Neutrophil (primary cell): ENCODE data around the gene XRCC4.

Experiments used
- H3K27ac ChIP-seq: fragments of 200-600 bp; sonication (generic); 2 replicates; pipeline ENCODE4 v1.5.1; 2016; ENCODE audit warnings: mild to moderate bottlenecking, moderate library complexity
- H3K27me3 ChIP-seq: fragments of 200-600 bp; sonication (generic); 2 replicates; pipeline ENCODE4 v1.6.0; 2016; ENCODE audit warnings: mild to moderate bottlenecking
- H3K36me3 ChIP-seq: fragments of 200-600 bp; sonication (generic); 2 replicates; pipeline ENCODE4 v1.5.1; 2017
- H3K4me1 ChIP-seq, 2 experiments: fragments of 200-600 bp in 1 of 2; sonication (generic) in 1 of 2; 1 replicate in 1 of 2; 2 replicates in 1 of 2; pipeline versions ENCODE4 v1.5.1 to v1.6.1; 2013 to 2016; ENCODE audit warnings: low read depth in 1 of 2, low read length in 1 of 2, mild to moderate bottlenecking in 1 of 2, moderate library complexity in 1 of 2; ENCODE audit not compliant: control insufficient read depth in 1 of 2, insufficient read depth in 1 of 2
- H3K4me3 ChIP-seq, 2 experiments: fragments of 200-600 bp in 1 of 2; sonication (generic) in 1 of 2; 1 replicate in 1 of 2; 2 replicates in 1 of 2; pipeline ENCODE4 v1.5.1; 2013 to 2016; ENCODE audit warnings: low read depth in 1 of 2, low read length in 1 of 2, mild to moderate bottlenecking in 1 of 2, moderate library complexity in 1 of 2
- H3K9me3 ChIP-seq: fragments of 200-600 bp; sonication (generic); 2 replicates; pipeline ENCODE4 v1.5.1; 2016
- TF ChIP-seq, protein P1 (sequence below): fragments of 200-600 bp; sonication (generic); IDR thresholded peaks from 2 replicates; pipeline ENCODE4 v1.5.1; 2016; ENCODE audit warnings: antibody characterized with exemption

Gene XRCC4

GRCh38 chr5:83364312-83365299 lies 287.3 kb downstream of the XRCC4 start:
- Histone ChIP-seq H3K9me3 (no peaks in the 10 kb centered on the region), H3K4me3 (no peak overlapping the region), H3K4me1 (peaks cover 23 to 25% of the 10 kb centered on the region in 2 experiments), H3K27ac (no peak overlapping the region), H3K27me3 (no peaks in the 10 kb centered on the region), H3K36me3 (no peaks in the 10 kb centered on the region)
- TF ChIP-seq, protein P1, sequence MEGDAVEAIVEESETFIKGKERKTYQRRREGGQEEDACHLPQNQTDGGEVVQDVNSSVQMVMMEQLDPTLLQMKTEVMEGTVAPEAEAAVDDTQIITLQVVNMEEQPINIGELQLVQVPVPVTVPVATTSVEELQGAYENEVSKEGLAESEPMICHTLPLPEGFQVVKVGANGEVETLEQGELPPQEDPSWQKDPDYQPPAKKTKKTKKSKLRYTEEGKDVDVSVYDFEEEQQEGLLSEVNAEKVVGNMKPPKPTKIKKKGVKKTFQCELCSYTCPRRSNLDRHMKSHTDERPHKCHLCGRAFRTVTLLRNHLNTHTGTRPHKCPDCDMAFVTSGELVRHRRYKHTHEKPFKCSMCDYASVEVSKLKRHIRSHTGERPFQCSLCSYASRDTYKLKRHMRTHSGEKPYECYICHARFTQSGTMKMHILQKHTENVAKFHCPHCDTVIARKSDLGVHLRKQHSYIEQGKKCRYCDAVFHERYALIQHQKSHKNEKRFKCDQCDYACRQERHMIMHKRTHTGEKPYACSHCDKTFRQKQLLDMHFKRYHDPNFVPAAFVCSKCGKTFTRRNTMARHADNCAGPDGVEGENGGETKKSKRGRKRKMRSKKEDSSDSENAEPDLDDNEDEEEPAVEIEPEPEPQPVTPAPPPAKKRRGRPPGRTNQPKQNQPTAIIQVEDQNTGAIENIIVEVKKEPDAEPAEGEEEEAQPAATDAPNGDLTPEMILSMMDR, result no peak

DNA sequence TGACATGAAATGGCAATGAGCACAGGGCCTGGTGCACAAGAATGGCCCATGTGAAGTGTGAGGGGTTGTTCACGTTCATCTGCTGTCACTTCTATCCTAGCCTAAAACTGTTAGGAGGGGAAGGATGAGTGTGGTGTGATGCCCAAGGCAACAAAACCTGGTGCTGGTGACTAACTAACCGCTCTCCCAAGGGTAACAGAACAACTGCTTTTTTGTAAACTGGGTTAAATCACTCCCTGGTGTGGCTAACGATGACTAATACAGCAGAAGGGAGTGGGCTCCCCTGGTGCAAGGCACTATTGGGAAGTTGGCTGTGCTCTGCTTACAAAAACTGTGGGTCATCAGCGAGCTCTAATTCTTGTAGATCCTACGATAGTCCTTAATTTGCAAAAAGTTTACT lies 291.0 kb downstream of the XRCC4 start:
- Histone ChIP-seq H3K27ac (peak overlapping the region; percentile 80), H3K9me3 (no peaks in the 10 kb centered on the region), H3K27me3 (peaks cover 10% of the 10 kb centered on the region), H3K4me3 (peak overlapping the region; percentile 16 to 30), H3K4me1 (peaks cover 30 to 34% of the 10 kb centered on the region in 2 experiments), H3K36me3 (no peaks in the 10 kb centered on the region)
- TF ChIP-seq, protein P1, result no peak

GRCh38 chr5:83368835-83369234 lies 291.5 kb downstream of the XRCC4 start:
- Histone ChIP-seq H3K4me1 (peaks cover 30 to 34% of the 10 kb centered on the region in 2 experiments), H3K27ac (peak overlapping the region; percentile 80), H3K36me3 (no peaks in the 10 kb centered on the region), H3K9me3 (no peaks in the 10 kb centered on the region), H3K27me3 (peaks cover 10% of the 10 kb centered on the region), H3K4me3 (peak overlapping the region; percentile 16 to 30)
- TF ChIP-seq, protein P1, result no peak

- H3K9me3 ChIP-seq, result no peaks in the 10 kb centered on the region
- H3K27me3 ChIP-seq, result peaks cover 24% of the 10 kb centered on the region
- TF ChIP-seq, protein P1, result no peak
- H3K27ac ChIP-seq, result no peak overlapping the region
- no peak overlapping the region for H3K4me3 ChIP-seq
- no peaks in the 10 kb centered on the region for H3K36me3 ChIP-seq
- H3K4me1 ChIP-seq, result peaks cover 30 to 34% of the 10 kb centered on the region in 2 experiments
These were observed 293.6 kb downstream of the XRCC4 start for GRCh38 chr5:83370957-83371356.

- Histone ChIP-seq H3K9me3 (no peaks in the 10 kb centered on the region), H3K4me1 (peaks cover 32 to 39% of the 10 kb centered on the region in 2 experiments), H3K36me3 (no peaks in the 10 kb centered on the region), H3K27me3 (peaks cover 24% of the 10 kb centered on the region), H3K4me3 (no peak overlapping the region), H3K27ac (no peak overlapping the region)
- TF ChIP-seq, protein P1, result no peak
These were observed 294.4 kb downstream of the XRCC4 start for GRCh38 chr5:83371726-83372125.
